ENCODE results near the gene EPN2.

Gene EPN2

GRCh38 chr17:19312406-19312805 lies 75.2 kb downstream of the EPN2 start:
- TF ChIP-seq CTBP1 (IDR thresholded peaks at IDR 0.05; ENCODE audit: borderline replicate concordance) = no peak
- TF ChIP-seq ZNF384 (IDR thresholded peaks at IDR 0.05) = no peak
- TF ChIP-seq SP1 (IDR thresholded peaks at IDR 0.05) = no peak
- no peak for TF ChIP-seq NFRKB (IDR thresholded peaks at IDR 0.05)
- no peak for TF ChIP-seq BHLHE40 (IDR thresholded peaks at IDR 0.05; ENCODE audit: borderline replicate concordance)
- CTCF ChIA-PET = no interaction called here
- POLR2A ChIA-PET = no interaction called here

GRCh38 chr17:19313066-19313745 lies 76.0 kb downstream of the EPN2 start:
- ChIA-PET CTCF (no interaction called here), POLR2A (no interaction called here)
- DNase-seq (ENCODE audit: extremely low spot score) = no peak
- no peak for TF ChIP-seq ZNF384 (IDR thresholded peaks at IDR 0.05)
- no peak for TF ChIP-seq SP1 (IDR thresholded peaks at IDR 0.05)
- no peak for TF ChIP-seq SUZ12 (IDR thresholded peaks at IDR 0.05)
- TF ChIP-seq ELF4 (IDR thresholded peaks at IDR 0.05) = no peak
- TF ChIP-seq LEF1 (IDR thresholded peaks at IDR 0.05; ENCODE audit: borderline replicate concordance) = no peak
- no peak for TF ChIP-seq BHLHE40 (IDR thresholded peaks at IDR 0.05; ENCODE audit: borderline replicate concordance)
- no peak for TF ChIP-seq L3MBTL2 (conservative IDR thresholded peaks at IDR 0.05)
- TF ChIP-seq FOXK2 (IDR thresholded peaks at IDR 0.05) = no peak
- no peak for TF ChIP-seq ARNT (IDR thresholded peaks at IDR 0.05)
- TF ChIP-seq CTBP1 (IDR thresholded peaks at IDR 0.05; ENCODE audit: borderline replicate concordance) = no peak
- no peak for TF ChIP-seq TARDBP (IDR thresholded peaks at IDR 0.05)
- no peak for TF ChIP-seq NFRKB (IDR thresholded peaks at IDR 0.05)
- no peak for TF ChIP-seq FOXM1 (IDR thresholded peaks at IDR 0.05; ENCODE audit: borderline replicate concordance)
- no peak for TF ChIP-seq FOXA1 (IDR thresholded peaks at IDR 0.05)
- no peak for TF ChIP-seq HDGF (IDR thresholded peaks at IDR 0.05; ENCODE audit: borderline replicate concordance)
- no peak for TF ChIP-seq PKNOX1 (IDR thresholded peaks at IDR 0.05)

More at GRCh38 chr17:19312406-19312805, 75.2 kb downstream of the EPN2 start:
- no peak for DNase-seq (ENCODE audit: extremely low spot score)

- TF ChIP-seq FOXA1 (IDR thresholded peaks at IDR 0.05) (no peak), TARDBP (IDR thresholded peaks at IDR 0.05) (no peak), NFRKB (IDR thresholded peaks at IDR 0.05) (no peak), L3MBTL2 (conservative IDR thresholded peaks at IDR 0.05) (no peak), FOXK2 (IDR thresholded peaks at IDR 0.05) (no peak), SP1 (IDR thresholded peaks at IDR 0.05) (no peak), ZNF384 (IDR thresholded peaks at IDR 0.05) (no peak), ARNT (IDR thresholded peaks at IDR 0.05) (no peak), FOXM1 (IDR thresholded peaks at IDR 0.05; ENCODE audit: borderline replicate concordance) (no peak)
- POLR2A ChIA-PET = no interaction called here
- DNase-seq (ENCODE audit: extremely low spot score) = no peak
- CTCF ChIA-PET = no interaction called here
Measured at GRCh38 chr17:19313746-19314651, 76.8 kb downstream of the EPN2 start.

GRCh38 chr17:19315104-19315503 lies 77.9 kb downstream of the EPN2 start:
- DNase-seq (ENCODE audit: extremely low spot score) = no peak
- ChIA-PET POLR2A (no interaction called here), CTCF (no interaction called here)
- TF ChIP-seq LEF1 (IDR thresholded peaks at IDR 0.05; ENCODE audit: borderline replicate concordance) = no peak
- no peak for TF ChIP-seq FOXK2 (IDR thresholded peaks at IDR 0.05)
- no peak for TF ChIP-seq CTBP1 (IDR thresholded peaks at IDR 0.05; ENCODE audit: borderline replicate concordance)
- TF ChIP-seq ZNF384 (IDR thresholded peaks at IDR 0.05) = no peak
- TF ChIP-seq NFRKB (IDR thresholded peaks at IDR 0.05) = no peak
- TF ChIP-seq PKNOX1 (IDR thresholded peaks at IDR 0.05) = no peak
- no peak for TF ChIP-seq L3MBTL2 (conservative IDR thresholded peaks at IDR 0.05)

GRCh38 chr17:19316761-19317358 lies 79.7 kb downstream of the EPN2 start:
- no peak for DNase-seq (ENCODE audit: extremely low spot score)
- CTCF ChIA-PET = interaction anchor here (0.7 kb wide), 1 partner anchor 22 kb away, joined by 3 read pairs; no protein-coding TSS in a partner anchor
- POLR2A ChIA-PET = no interaction called here
- no peak for TF ChIP-seq HDGF (IDR thresholded peaks at IDR 0.05; ENCODE audit: borderline replicate concordance)
- no peak for TF ChIP-seq NFRKB (IDR thresholded peaks at IDR 0.05)
- no peak for TF ChIP-seq BHLHE40 (IDR thresholded peaks at IDR 0.05; ENCODE audit: borderline replicate concordance)
- no peak for TF ChIP-seq ZNF384 (IDR thresholded peaks at IDR 0.05)
- no peak for TF ChIP-seq ARNT (IDR thresholded peaks at IDR 0.05)
- TF ChIP-seq SP1 (IDR thresholded peaks at IDR 0.05) = no peak
- no peak for TF ChIP-seq TARDBP (IDR thresholded peaks at IDR 0.05)
- no peak for TF ChIP-seq ELF4 (IDR thresholded peaks at IDR 0.05)
- TF ChIP-seq LEF1 (IDR thresholded peaks at IDR 0.05; ENCODE audit: borderline replicate concordance) = no peak
- TF ChIP-seq CTBP1 (IDR thresholded peaks at IDR 0.05; ENCODE audit: borderline replicate concordance) = no peak
- TF ChIP-seq FOXM1 (IDR thresholded peaks at IDR 0.05; ENCODE audit: borderline replicate concordance) = no peak
- no peak for TF ChIP-seq L3MBTL2 (conservative IDR thresholded peaks at IDR 0.05)

GRCh38 chr17:19317359-19318095 lies 80.4 kb downstream of the EPN2 start:
- ChIA-PET CTCF (interaction anchor here (0.6 to 0.8 kb wide), 2 partner anchors 12 to 14 kb away, joined by 4 read pairs; no protein-coding TSS in a partner anchor), POLR2A (no interaction called here)
- DNase-seq (ENCODE audit: extremely low spot score) = peak; percentile 56
- TF ChIP-seq FOXA1 (IDR thresholded peaks at IDR 0.05) (no peak), ZNF384 (IDR thresholded peaks at IDR 0.05) (no peak), SP1 (IDR thresholded peaks at IDR 0.05) (no peak)
